ENCODE measurements around the gene ZFYVE16. TPM values are rescaled to one million over a fixed set of nuclear protein-coding genes. Genes with fewer than 3 reads are reported as not detected.
"Not testable (repeated sequence)": the region's sequence is repeated elsewhere in the genome, so short reads cannot be mapped to it uniquely, and the experiment has no call there.

ZFYVE16 gene
- total RNA-seq, 4 donors from 2014 or later, result 18.2 to 32.2 (median 28.8) TPM

DNA sequence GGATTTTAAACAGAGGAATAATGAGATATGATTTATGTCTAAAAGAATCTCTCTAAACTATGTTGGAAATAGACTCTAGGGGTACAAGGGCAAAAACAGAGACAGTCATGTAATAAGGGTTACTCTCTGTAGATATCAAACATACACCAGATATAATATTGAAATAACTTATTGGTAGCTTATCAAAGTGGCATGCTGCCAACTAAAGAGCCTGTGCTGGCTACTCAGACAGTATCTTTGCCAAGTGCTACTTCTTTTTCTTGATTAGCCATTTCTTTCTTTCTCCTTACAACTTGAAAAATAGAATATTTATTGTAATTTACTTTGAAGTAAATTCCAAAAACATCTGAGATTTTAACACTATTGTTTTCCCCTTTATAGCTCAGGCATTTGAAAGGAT, 34.9 kb downstream of the ZFYVE16 start:
- no peak for DNase-seq
- no peak for TF ChIP-seq POLR2A (IDR thresholded peaks at IDR 0.05)
- TF ChIP-seq, protein P1, sequence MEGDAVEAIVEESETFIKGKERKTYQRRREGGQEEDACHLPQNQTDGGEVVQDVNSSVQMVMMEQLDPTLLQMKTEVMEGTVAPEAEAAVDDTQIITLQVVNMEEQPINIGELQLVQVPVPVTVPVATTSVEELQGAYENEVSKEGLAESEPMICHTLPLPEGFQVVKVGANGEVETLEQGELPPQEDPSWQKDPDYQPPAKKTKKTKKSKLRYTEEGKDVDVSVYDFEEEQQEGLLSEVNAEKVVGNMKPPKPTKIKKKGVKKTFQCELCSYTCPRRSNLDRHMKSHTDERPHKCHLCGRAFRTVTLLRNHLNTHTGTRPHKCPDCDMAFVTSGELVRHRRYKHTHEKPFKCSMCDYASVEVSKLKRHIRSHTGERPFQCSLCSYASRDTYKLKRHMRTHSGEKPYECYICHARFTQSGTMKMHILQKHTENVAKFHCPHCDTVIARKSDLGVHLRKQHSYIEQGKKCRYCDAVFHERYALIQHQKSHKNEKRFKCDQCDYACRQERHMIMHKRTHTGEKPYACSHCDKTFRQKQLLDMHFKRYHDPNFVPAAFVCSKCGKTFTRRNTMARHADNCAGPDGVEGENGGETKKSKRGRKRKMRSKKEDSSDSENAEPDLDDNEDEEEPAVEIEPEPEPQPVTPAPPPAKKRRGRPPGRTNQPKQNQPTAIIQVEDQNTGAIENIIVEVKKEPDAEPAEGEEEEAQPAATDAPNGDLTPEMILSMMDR (IDR thresholded peaks at IDR 0.05), result no peak
- H3K9me3 ChIP-seq, result no peaks in the 10 kb centered on the region
- no peaks in the 10 kb centered on the region for H3K27me3 ChIP-seq
- peaks cover 0 to 71% (median 0%) of the 10 kb centered on the region in 3 donors for H3K36me3 ChIP-seq
- H3K4me1 ChIP-seq, result no peaks in the 10 kb centered on the region
- H3K4me3 ChIP-seq, result no peak overlapping the region
- H3K27ac ChIP-seq, result no peak overlapping the region

DNA sequence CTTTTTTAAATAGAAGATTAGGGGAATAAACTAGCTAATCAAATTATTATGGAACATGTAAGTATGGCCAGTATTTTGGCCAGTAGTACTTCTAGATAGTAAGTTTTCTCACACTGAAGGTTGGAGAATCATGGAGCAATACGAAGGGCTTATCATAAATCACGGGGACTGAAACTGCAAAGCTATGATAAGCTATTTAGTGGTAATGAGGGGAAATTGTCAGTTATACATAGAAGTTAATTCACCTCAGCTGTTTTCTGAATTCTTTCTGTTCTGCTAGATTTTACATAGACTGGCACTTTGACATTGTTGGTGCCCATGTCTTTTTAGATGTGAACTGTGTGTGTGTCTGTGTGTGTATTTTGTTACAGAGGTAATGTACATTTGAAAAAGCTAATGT, 45.5 kb downstream of the ZFYVE16 start:
- TF ChIP-seq POLR2A (IDR thresholded peaks at IDR 0.05), result no peak
- TF ChIP-seq, protein P1 (IDR thresholded peaks at IDR 0.05), result no peak
- H3K9me3 ChIP-seq, result no peaks in the 10 kb centered on the region
- H3K27me3 ChIP-seq, result no peaks in the 10 kb centered on the region
- peaks cover 0 to 78% (median 0%) of the 10 kb centered on the region in 3 donors for H3K36me3 ChIP-seq
- DNase-seq, result no peak
- no peak overlapping the region for H3K27ac ChIP-seq
- no peaks in the 10 kb centered on the region for H3K4me1 ChIP-seq
- H3K4me3 ChIP-seq, result no peak overlapping the region

DNA sequence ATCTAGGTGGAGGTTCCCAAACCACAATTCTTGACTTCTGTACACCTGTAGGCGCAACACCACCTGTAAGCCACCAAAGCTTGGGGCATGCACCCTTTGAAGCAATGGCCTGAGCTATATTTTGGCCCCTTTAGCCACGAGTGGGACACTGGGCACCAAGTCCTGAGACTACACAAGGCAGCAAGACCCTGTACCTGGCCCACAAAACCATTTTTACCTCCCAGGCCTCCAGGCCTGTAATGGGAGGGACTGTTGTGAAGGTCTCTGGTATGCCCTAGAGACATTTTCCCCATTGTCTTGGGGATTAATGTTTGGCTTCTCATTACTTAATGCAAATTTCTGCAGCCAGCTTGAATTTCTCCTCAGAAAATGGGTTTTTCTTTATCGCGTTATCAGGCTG, 55.4 kb downstream of the ZFYVE16 start:
- TF ChIP-seq, protein P1 (IDR thresholded peaks at IDR 0.05), result no peak
- TF ChIP-seq POLR2A (IDR thresholded peaks at IDR 0.05), result no peak
- H3K36me3 ChIP-seq, result peaks cover 0 to 46% (median 0%) of the 10 kb centered on the region in 3 donors
- H3K9me3 ChIP-seq, result no peaks in the 10 kb centered on the region
- H3K4me3 ChIP-seq, result no peak overlapping the region
- no peak for DNase-seq
- H3K27ac ChIP-seq, result no peak overlapping the region
- H3K27me3 ChIP-seq, result no peaks in the 10 kb centered on the region
- no peaks in the 10 kb centered on the region for H3K4me1 ChIP-seq

DNA sequence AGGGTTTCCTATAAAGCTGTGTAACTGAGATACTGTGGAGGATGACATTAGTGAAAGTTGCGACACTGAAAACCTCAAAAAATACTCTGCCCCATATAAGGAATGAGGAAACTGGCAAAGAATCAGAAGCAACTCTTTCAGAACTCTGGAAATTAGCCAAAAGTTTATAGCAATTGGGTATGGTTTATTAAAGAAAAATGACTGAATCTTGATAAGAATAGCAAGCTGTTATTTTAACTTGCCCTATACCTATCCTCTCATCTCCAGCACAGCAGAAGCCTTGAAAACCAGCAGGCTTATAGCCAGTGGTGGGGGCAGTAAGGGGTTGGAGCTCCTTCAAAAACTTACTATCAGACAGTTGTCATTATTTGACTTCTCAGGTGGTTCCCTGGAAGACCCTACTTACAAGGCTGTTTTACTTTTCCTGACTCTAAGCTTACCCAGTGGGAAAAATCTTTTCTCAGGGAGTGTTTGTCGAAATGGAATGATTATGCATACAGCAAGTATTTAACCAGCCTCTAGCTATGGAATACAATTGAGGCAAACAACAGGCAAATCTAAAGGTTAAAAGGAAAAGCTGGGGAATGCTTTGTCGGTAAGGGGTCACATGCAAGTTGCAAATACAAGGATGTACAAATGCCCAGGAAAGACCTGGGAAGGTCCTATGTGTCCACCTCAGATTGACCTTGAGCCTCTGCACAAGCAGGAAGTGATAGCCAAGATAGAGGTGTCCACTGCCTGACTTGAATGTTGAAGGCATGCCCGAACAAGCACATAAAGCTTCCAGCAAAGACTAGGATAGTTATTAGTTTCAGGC, 59.0 kb downstream of the ZFYVE16 start:
- Histone ChIP-seq H3K36me3 (peaks cover 0 to 32% (median 0%) of the 10 kb centered on the region in 3 donors), H3K27ac (no peak overlapping the region), H3K27me3 (no peaks in the 10 kb centered on the region), H3K4me1 (no peaks in the 10 kb centered on the region), H3K4me3 (no peak overlapping the region), H3K9me3 (peaks cover 0 to 8% (median 2%) of the 10 kb centered on the region in 4 donors)
- no peak for TF ChIP-seq POLR2A (IDR thresholded peaks at IDR 0.05)
- TF ChIP-seq, protein P1 (IDR thresholded peaks at IDR 0.05), result no peak
- DNase-seq, result no peak

DNA sequence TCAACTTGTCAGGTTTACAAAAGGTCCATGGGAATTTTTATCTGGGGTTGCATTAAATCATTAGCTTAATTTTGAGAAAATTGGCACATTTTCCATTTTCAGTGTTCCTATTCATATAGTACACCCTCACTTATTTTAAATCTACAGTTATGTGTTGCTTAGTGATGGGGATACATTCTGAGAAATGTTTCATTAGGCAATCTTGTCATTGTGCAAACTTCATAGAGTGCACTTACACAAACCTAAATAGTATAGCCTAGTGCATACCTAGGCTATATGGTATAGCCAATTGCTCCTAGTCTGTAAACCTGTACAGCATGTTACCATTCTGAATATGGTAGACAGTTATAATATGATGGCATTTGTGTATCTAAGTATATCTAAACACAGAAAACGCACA, 60.3 kb downstream of the ZFYVE16 start:
- no peak overlapping the region for H3K4me3 ChIP-seq
- TF ChIP-seq POLR2A (IDR thresholded peaks at IDR 0.05), result no peak
- TF ChIP-seq, protein P1 (IDR thresholded peaks at IDR 0.05), result no peak
- H3K4me1 ChIP-seq, result no peaks in the 10 kb centered on the region
- peaks cover 0 to 8% (median 2%) of the 10 kb centered on the region in 4 donors for H3K9me3 ChIP-seq
- H3K27me3 ChIP-seq, result no peaks in the 10 kb centered on the region
- peaks cover 0 to 26% (median 0%) of the 10 kb centered on the region in 3 donors for H3K36me3 ChIP-seq
- no peak overlapping the region for H3K27ac ChIP-seq
- DNase-seq, result no peak

DNA sequence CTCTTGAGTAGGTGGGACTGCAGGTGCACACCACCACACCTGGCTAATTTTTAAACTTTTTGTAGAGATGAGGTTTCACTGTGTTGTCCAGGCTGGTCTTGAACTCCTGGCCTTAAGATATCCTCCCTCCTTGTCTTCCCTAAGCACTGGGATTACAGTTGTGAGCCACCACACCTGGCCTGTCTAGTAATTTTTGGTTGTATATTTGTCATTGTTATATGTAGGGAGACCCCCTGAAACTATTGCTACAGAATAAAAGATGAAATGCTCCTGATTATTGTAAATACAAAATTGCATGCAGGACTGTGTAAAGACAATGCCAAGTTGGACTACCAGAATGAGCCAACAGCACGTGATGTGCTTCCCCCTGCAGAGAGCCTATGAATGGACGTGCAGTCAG, 62.8 kb downstream of the ZFYVE16 start:
- H3K4me1 ChIP-seq, H3K27me3 ChIP-seq, H3K4me3 ChIP-seq, H3K27ac ChIP-seq, H3K9me3 ChIP-seq, DNase-seq: not testable (repeated sequence)
- H3K36me3 ChIP-seq, result peaks cover 0 to 45% (median 0%) of the 10 kb centered on the region in 3 donors

Data from Peyer's patch (tissue), 4 donors.